IPS-18a (cell line): ENCODE results near the gene CCDC195.

ENCODE experiments used
- H3K27ac ChIP-seq: one replicate; pipeline ENCODE4 v1.5.1; 2013; ENCODE audit warnings: low read length
- H3K27me3 ChIP-seq: one replicate; pipeline ENCODE4 v1.6.1; 2013; ENCODE audit warnings: mild to moderate bottlenecking, low read length; ENCODE audit not compliant: control insufficient read depth, insufficient read depth
- H3K36me3 ChIP-seq: one replicate; pipeline ENCODE4 v1.6.1; 2013; ENCODE audit warnings: low read depth, low read length; ENCODE audit not compliant: control insufficient read depth
- H3K4me1 ChIP-seq: one replicate; pipeline ENCODE4 v1.6.1; 2013; ENCODE audit warnings: low read depth, low read length; ENCODE audit not compliant: control insufficient read depth
- H3K4me3 ChIP-seq: one replicate; pipeline ENCODE4 v1.5.1; 2013; ENCODE audit warnings: low read length
- H3K9ac ChIP-seq: one replicate; pipeline ENCODE4 v1.6.1; 2013; ENCODE audit warnings: mild to moderate bottlenecking, low read length, moderate library complexity
- H3K9me3 ChIP-seq: one replicate; pipeline ENCODE4 v1.6.1; 2013; ENCODE audit warnings: low read depth, low read length; ENCODE audit not compliant: control insufficient read depth

Gene CCDC195

GRCh38 chr2:224724331-224724730, 8.2 kb upstream of the CCDC195 start:
- H3K9ac ChIP-seq = no peak overlapping the region
- no peak overlapping the region for H3K4me3 ChIP-seq
- no peaks in the 10 kb centered on the region for H3K27me3 ChIP-seq
- H3K27ac ChIP-seq = no peak overlapping the region
- no peaks in the 10 kb centered on the region for H3K9me3 ChIP-seq
- no peaks in the 10 kb centered on the region for H3K4me1 ChIP-seq
- no peaks in the 10 kb centered on the region for H3K36me3 ChIP-seq

- Histone ChIP-seq H3K4me3 (no peak overlapping the region), H3K27me3 (no peaks in the 10 kb centered on the region), H3K9me3 (no peaks in the 10 kb centered on the region), H3K36me3 (no peaks in the 10 kb centered on the region), H3K9ac (no peak overlapping the region), H3K4me1 (no peaks in the 10 kb centered on the region), H3K27ac (no peak overlapping the region)
These were observed 7.5 kb upstream of the CCDC195 start for GRCh38 chr2:224723586-224724217.

- Histone ChIP-seq H3K4me3 (no peak overlapping the region), H3K9ac (no peak overlapping the region), H3K27ac (no peak overlapping the region), H3K9me3 (no peaks in the 10 kb centered on the region), H3K4me1 (no peaks in the 10 kb centered on the region), H3K36me3 (no peaks in the 10 kb centered on the region), H3K27me3 (no peaks in the 10 kb centered on the region)
These were observed 6.6 kb upstream of the CCDC195 start for GRCh38 chr2:224722770-224723169.

GRCh38 chr2:224722250-224722649, 6.1 kb upstream of the CCDC195 start:
- no peak overlapping the region for H3K4me3 ChIP-seq

GRCh38 chr2:224716921-224717320, 756 bp upstream of the CCDC195 start:
- Histone ChIP-seq H3K9ac (no peak overlapping the region), H3K36me3 (no peaks in the 10 kb centered on the region), H3K9me3 (no peaks in the 10 kb centered on the region), H3K4me3 (no peak overlapping the region), H3K4me1 (no peaks in the 10 kb centered on the region), H3K27ac (no peak overlapping the region), H3K27me3 (no peaks in the 10 kb centered on the region)

More at GRCh38 chr2:224722250-224722649, 6.1 kb upstream of the CCDC195 start:
- Histone ChIP-seq H3K27me3 (no peaks in the 10 kb centered on the region), H3K9ac (no peak overlapping the region), H3K4me1 (no peaks in the 10 kb centered on the region), H3K27ac (no peak overlapping the region), H3K9me3 (no peaks in the 10 kb centered on the region), H3K36me3 (no peaks in the 10 kb centered on the region)

GRCh38 chr2:224711859-224712665, 4.1 kb downstream of the CCDC195 start:
- Histone ChIP-seq H3K27me3 (no peaks in the 10 kb centered on the region), H3K36me3 (no peaks in the 10 kb centered on the region), H3K4me3 (no peak overlapping the region), H3K27ac (no peak overlapping the region), H3K4me1 (no peaks in the 10 kb centered on the region), H3K9ac (no peak overlapping the region), H3K9me3 (no peaks in the 10 kb centered on the region)

GRCh38 chr2:224711381-224711780, 4.8 kb downstream of the CCDC195 start:
- H3K36me3 ChIP-seq = no peaks in the 10 kb centered on the region
- no peak overlapping the region for H3K9ac ChIP-seq
- H3K4me3 ChIP-seq = no peak overlapping the region
- H3K27me3 ChIP-seq = no peaks in the 10 kb centered on the region
- no peak overlapping the region for H3K27ac ChIP-seq
- no peaks in the 10 kb centered on the region for H3K9me3 ChIP-seq
- no peaks in the 10 kb centered on the region for H3K4me1 ChIP-seq

GRCh38 chr2:224709301-224709700, 6.9 kb downstream of the CCDC195 start:
- no peaks in the 10 kb centered on the region for H3K36me3 ChIP-seq
- H3K27ac ChIP-seq = no peak overlapping the region
- H3K27me3 ChIP-seq = no peaks in the 10 kb centered on the region
- no peak overlapping the region for H3K4me3 ChIP-seq
- H3K9ac ChIP-seq = no peak overlapping the region
- H3K9me3 ChIP-seq = no peaks in the 10 kb centered on the region
- H3K4me1 ChIP-seq = no peaks in the 10 kb centered on the region

GRCh38 chr2:224694502-224694901, 21.7 kb downstream of the CCDC195 start:
- Histone ChIP-seq H3K9ac (no peak overlapping the region), H3K4me1 (no peaks in the 10 kb centered on the region), H3K27me3 (no peaks in the 10 kb centered on the region), H3K36me3 (no peaks in the 10 kb centered on the region), H3K27ac (no peak overlapping the region), H3K4me3 (no peak overlapping the region), H3K9me3 (no peaks in the 10 kb centered on the region)

GRCh38 chr2:224691563-224691962, 24.6 kb downstream of the CCDC195 start:
- Histone ChIP-seq H3K9ac (no peak overlapping the region), H3K36me3 (no peaks in the 10 kb centered on the region), H3K27ac (no peak overlapping the region), H3K9me3 (no peaks in the 10 kb centered on the region), H3K4me1 (no peaks in the 10 kb centered on the region), H3K27me3 (no peaks in the 10 kb centered on the region), H3K4me3 (no peak overlapping the region)

GRCh38 chr2:224690868-224691267, 25.3 kb downstream of the CCDC195 start:
- no peak overlapping the region for H3K4me3 ChIP-seq
- no peaks in the 10 kb centered on the region for H3K9me3 ChIP-seq
- no peak overlapping the region for H3K9ac ChIP-seq
- H3K27ac ChIP-seq = no peak overlapping the region
- H3K27me3 ChIP-seq = no peaks in the 10 kb centered on the region
- no peaks in the 10 kb centered on the region for H3K4me1 ChIP-seq
- no peaks in the 10 kb centered on the region for H3K36me3 ChIP-seq

- Histone ChIP-seq H3K9me3 (no peaks in the 10 kb centered on the region), H3K4me3 (no peak overlapping the region), H3K27ac (no peak overlapping the region), H3K27me3 (no peaks in the 10 kb centered on the region), H3K9ac (no peak overlapping the region), H3K36me3 (no peaks in the 10 kb centered on the region), H3K4me1 (no peaks in the 10 kb centered on the region)
These were observed 26.6 kb downstream of the CCDC195 start for GRCh38 chr2:224689539-224689938.
